H1 (cell line): ENCODE measurements around the gene AMZ1. TPM values are rescaled to one million over a fixed set of nuclear protein-coding genes. Genes with fewer than 3 reads are reported as not detected.

Source experiments
- KDM4A ChIP-seq: IDR thresholded peaks from one replicate; pipeline ENCODE4 v1.7.1; 2012; ENCODE audit warnings: low read depth, mild to moderate bottlenecking, moderate library complexity, low read length, inconsistent platforms; ENCODE audit not compliant: severe bottlenecking
- POLR2AphosphoS5 ChIP-seq: IDR thresholded peaks from 2 replicates; pipeline ENCODE4 v1.6.1; 2011; ENCODE audit warnings: low read depth, low read length
- polyA plus RNA-seq, 7 experiments: library from polyadenylated mRNA; depleted of rRNA in 3 of 7; stranded (reverse) in 5 of 7; unstranded in 2 of 7; fragments of >200 nt in 5 of 7; fragments of 200-250 nt in 2 of 7; gene quantifications; 1 replicate in 5 of 7; 2 replicates in 1 of 7; 4 replicates in 1 of 7; pipeline versions ENCODE4 v1.2.1 to v1.2.3, GENCODE V29; 2011 to 2013; ENCODE audit warnings: missing spikeins in 2 of 7, mixed read lengths in 2 of 7
- total RNA-seq: library from RNA; stranded (reverse); fragmentation: NEBNext Ultra II Directional; extraction: Animal tissue kit (Norgen Biotek cat#: 25700); gene quantifications from 2 replicates; pipeline ENCODE4 v1.2.1, GENCODE V29; 2021

Gene AMZ1
- total and polyA plus RNA-seq, 2 of the 8 experiments (the other 6 are each of a cell fraction or from before 2014, with no cell fraction given), result 0.59 to 1.4 TPM

DNA sequence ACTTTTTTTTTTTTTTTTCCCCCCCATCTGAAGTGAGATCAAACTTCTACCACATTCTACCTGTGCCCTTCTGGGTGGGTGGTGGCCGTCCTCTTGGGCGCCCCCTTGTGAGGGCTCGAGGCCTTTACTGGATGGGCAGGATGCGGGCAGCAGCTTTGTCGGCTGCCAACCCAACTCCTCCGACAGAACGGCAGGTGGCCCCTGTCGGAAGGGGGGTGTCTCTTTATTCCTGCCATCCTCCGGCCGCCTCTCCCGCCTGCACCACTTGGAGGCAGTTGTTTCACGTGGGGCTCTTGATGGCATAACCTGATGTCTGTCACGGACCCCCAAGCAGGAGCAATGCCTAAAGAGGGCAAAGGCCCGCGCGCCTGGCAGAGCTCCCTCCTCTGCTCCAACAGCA, 31.0 kb downstream of the AMZ1 start (continued):
- no peak for TF ChIP-seq KDM4A
- TF ChIP-seq POLR2AphosphoS5, result no peak
- TF ChIP-seq, all 59 proteins: peak for 5
